Sigmoid colon (tissue), 7 donors: Measurements from ENCODE around the gene QPCT. TPM values are rescaled to one million over a fixed set of nuclear protein-coding genes. Genes with fewer than 3 reads are reported as not detected.

Source experiments
- DNase-seq: peaks from one replicate; pipeline ENCODE4 v3.0.0-alpha.2; 2019
- H3K27ac ChIP-seq, 4 donors: fragments of 200-600 bp; sonication (generic); one replicate each; pipeline ENCODE4 v1.5.1; 2016 to 2019; ENCODE audit warnings: mild to moderate bottlenecking in 1 of 4
- H3K27me3 ChIP-seq, 3 donors: fragments of 200-600 bp; sonication (generic); one replicate each; pipeline ENCODE4 v1.5.1; 2019; ENCODE audit warnings: mild to moderate bottlenecking in 1 of 3
- H3K36me3 ChIP-seq, 4 donors: fragments of 200-600 bp; sonication (generic); one replicate each; pipeline ENCODE4 v1.5.1; 2016 to 2019
- H3K4me1 ChIP-seq, 4 donors: fragments of 200-600 bp; sonication (generic); one replicate each; pipeline ENCODE4 v1.5.1; 2017 to 2019
- H3K4me3 ChIP-seq, 4 donors: fragments of 200-600 bp; sonication (generic); one replicate each; pipeline ENCODE4 v1.5.1; 2017 to 2019; ENCODE audit warnings: mild to moderate bottlenecking in 2 of 4, moderate library complexity in 1 of 4
- H3K9me3 ChIP-seq, 4 donors: fragments of 200-600 bp in 3 of 4; sonication (generic) in 3 of 4; one replicate each; pipeline versions ENCODE4 v1.5.1 to v1.6.1; 2013 to 2019
- CTCF ChIP-seq, 4 experiments: fragments of 450-650 bp in 3 of 4; fragments of 200-600 bp in 1 of 4; IDR thresholded peaks; one replicate each; pipeline ENCODE4 v1.5.1; 2016 to 2019; ENCODE audit warnings: antibody characterized with exemption in 4 of 4, mild to moderate bottlenecking in 3 of 4, moderate library complexity in 2 of 4
- EP300 ChIP-seq, 4 donors: sonication (generic); formaldehyde crosslinking; IDR thresholded peaks; one replicate each; pipeline ENCODE4 v1.6.1; 2017; ENCODE audit warnings: antibody characterized with exemption in 4 of 4
- POLR2A ChIP-seq, 2 donors: fragments of 450-650 bp; IDR thresholded peaks; one replicate each; pipeline ENCODE4 v1.6.1; 2016; ENCODE audit warnings: antibody characterized with exemption in 2 of 2, mild to moderate bottlenecking in 2 of 2, moderate library complexity in 2 of 2
- POLR2AphosphoS5 ChIP-seq, 4 donors: sonication (generic); formaldehyde crosslinking; IDR thresholded peaks; one replicate each; pipeline ENCODE4 v1.6.1; 2017; ENCODE audit warnings: antibody characterized with exemption in 4 of 4
- WGBS, 2 donors: extraction: QIAGEN DNeasy Blood & Tissue Kit; methylation state at CpG; one replicate each; pipeline ENCODE4 v1.1.7; 2013; 5-methylcytosine and 5-hydroxymethylcytosine counted together
- intact Hi-C: fragments of 100-400 bp; cut with DNase I; formaldehyde crosslinking; loops from one replicate; pipeline ENCODE4 v1.15.1; 2023
- polyA plus RNA-seq, 3 donors: library from polyadenylated mRNA; stranded (reverse); fragments of 200-250 nt; gene quantifications; one replicate each; pipeline ENCODE4 v1.2.3, GENCODE V29; 2013
- small RNA-seq, 3 donors: library from RNA; depleted of rRNA; stranded (forward); fragments of <200 nt; gene quantifications; one replicate each; pipeline ENCODE3, GENCODE V24; 2016
- total RNA-seq, 4 donors: library from RNA; depleted of rRNA; stranded (reverse); fragments of >200 nt; gene quantifications; one replicate each; pipeline ENCODE4 v1.1.0, GENCODE V29; 2016
- donor health status: healthy with polysubstance abuse.
- donor health status: Bipolar disorder and iron deficiency.
- donor health status: healthy.

Gene QPCT
- total and polyA plus RNA-seq, 7 donors, result 1.2 to 94.9 (median 65.8) TPM

DNA sequence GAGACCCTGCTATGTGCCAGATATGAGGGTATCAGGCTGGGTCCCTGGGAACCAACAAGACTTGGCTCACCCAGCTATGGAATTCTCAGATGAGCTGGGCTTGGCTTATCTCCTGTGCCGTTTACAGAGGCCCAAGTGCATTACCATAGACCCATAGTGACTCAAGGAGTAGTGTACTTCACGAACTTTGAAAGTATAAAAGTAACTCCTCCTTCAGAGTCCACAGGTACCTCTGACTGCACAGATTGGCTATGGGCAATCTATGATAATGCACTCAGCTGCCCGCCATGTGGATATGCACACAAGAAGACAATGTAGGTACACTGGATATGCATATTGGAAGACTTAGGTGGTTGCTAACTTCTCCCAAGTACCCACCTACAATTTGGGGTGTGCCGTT is 78.4 kb downstream of the QPCT start:
- Histone ChIP-seq H3K27me3 (no peaks in the 10 kb centered on the region), H3K4me1 (no peaks in the 10 kb centered on the region), H3K27ac (no peak overlapping the region), H3K9me3 (no peaks in the 10 kb centered on the region), H3K4me3 (no peak overlapping the region), H3K36me3 (no peaks in the 10 kb centered on the region)
- WGBS, 2 donors, result 90 to 95% methylated on average over 4 of the region's 4 CpGs
- TF ChIP-seq POLR2A (IDR thresholded peaks at IDR 0.05), result no peak
- TF ChIP-seq CTCF (IDR thresholded peaks at IDR 0.05), result no peak
- TF ChIP-seq POLR2AphosphoS5 (IDR thresholded peaks at IDR 0.05), result no peak
- TF ChIP-seq EP300 (IDR thresholded peaks at IDR 0.05), result no peak
- DNase-seq, result no peak
- intact Hi-C loops, result no loop called here

Small RNA genes lying within 50 kb of the gene (small RNA-seq; reads per million reads assigned to genes)
- 0 reads per million in 3 donors for gene RNU6-939P

Other genes starting within 250 kb of the QPCT start
- gene EIF2AK2, start 187.7 kb upstream of the QPCT start, total RNA-seq, result 10 to 100 TPM; 26.9 to 38.5 (median 34.2) TPM
- 10 to 100 TPM in 1 of 3 donors, 1 to 10 TPM in 2; 4.8 to 15.5 (median 8.8) TPM for gene EIF2AK2, start 187.7 kb upstream of the QPCT start, polyA plus RNA-seq
- gene SULT6B1, start 156.0 kb upstream of the QPCT start, total RNA-seq, result not detected
- not detected for gene SULT6B1, start 156.0 kb upstream of the QPCT start, polyA plus RNA-seq
- 10 to 100 TPM; 23.0 to 42.2 (median 38.1) TPM for gene CEBPZOS, start 148.1 kb upstream of the QPCT start, total RNA-seq
- gene CEBPZOS, start 148.1 kb upstream of the QPCT start, polyA plus RNA-seq, result 10 to 100 TPM; 24.0 to 38.8 (median 35.8) TPM
- gene CEBPZ, start 113.0 kb upstream of the QPCT start, total RNA-seq, result 10 to 100 TPM; 38.8 to 54.2 (median 42.8) TPM
- gene CEBPZ, start 113.0 kb upstream of the QPCT start, polyA plus RNA-seq, result 10 to 100 TPM; 30.7 to 47.4 (median 41.5) TPM
- 10 to 100 TPM; 26.7 to 35.0 (median 28.3) TPM for gene NDUFAF7, start 113.0 kb upstream of the QPCT start, total RNA-seq
- 10 to 100 TPM in 1 of 3 donors, 1 to 10 TPM in 2; 6.7 to 10.3 (median 7.2) TPM for gene NDUFAF7, start 113.0 kb upstream of the QPCT start, polyA plus RNA-seq
- gene PRKD3, start 19.8 kb upstream of the QPCT start, total RNA-seq, result 10 to 100 TPM; 53.9 to 78.8 (median 71.9) TPM
- 10 to 100 TPM in 1 of 3 donors, 1 to 10 TPM in 2; 4.4 to 11.0 (median 6.0) TPM for gene PRKD3, start 19.8 kb upstream of the QPCT start, polyA plus RNA-seq